Adrenal gland (tissue), 12 donors: ENCODE results near the gene CYB561D2. TPM values are rescaled to one million over a fixed set of nuclear protein-coding genes. Genes with fewer than 3 reads are reported as not detected.

Source experiments
- DNase-seq, 7 donors: peaks; one replicate each; pipeline ENCODE4 v3.0.0-alpha.2; 2019 to 2020
- H3K27ac ChIP-seq, 5 donors: fragments of 200-600 bp; sonication (generic) in 4 of 5; 1 replicate in 3 of 5; 2 replicates in 2 of 5; pipeline versions ENCODE4 v1.5.1 to v1.8.0; 2016 to 2020; ENCODE audit warnings: mild to moderate bottlenecking in 1 of 5
- H3K27me3 ChIP-seq: fragments of 200-600 bp; 2 replicates; pipeline ENCODE4 v1.8.0; 2021
- H3K36me3 ChIP-seq, 2 donors: fragments of 200-600 bp; replicated peaks in 1 of 2; 1 replicate in 1 of 2; 2 replicates in 1 of 2; pipeline versions ENCODE4 v1.5.1 to v1.8.0; 2018 to 2022
- H3K4me1 ChIP-seq, 2 donors: fragments of 200-600 bp; replicated peaks in 1 of 2; 1 replicate in 1 of 2; 2 replicates in 1 of 2; pipeline versions ENCODE4 v1.5.1 to v1.8.0; 2018 to 2021
- H3K4me3 ChIP-seq, 4 donors: fragments of 200-600 bp; sonication (generic) in 3 of 4; one replicate each; pipeline ENCODE4 v1.5.1; 2016 to 2018
- H3K9me3 ChIP-seq, 3 donors: fragments of 200-600 bp; sonication (generic) in 1 of 3; replicated peaks in 1 of 3; 1 replicate in 2 of 3; 2 replicates in 1 of 3; pipeline versions ENCODE4 v1.5.1 to v1.8.0; 2016 to 2021
- CTCF ChIP-seq, 6 experiments: fragments of 450-650 bp in 4 of 6; fragments of 200-600 bp in 2 of 6; sonication (generic) in 1 of 6; IDR thresholded peaks; 1 replicate in 5 of 6; 2 replicates in 1 of 6; pipeline versions ENCODE4 v1.5.1 to v1.8.0; 2016 to 2021; ENCODE audit warnings: antibody characterized with exemption in 6 of 6, mild to moderate bottlenecking in 2 of 6, moderate library complexity in 1 of 6
- POLR2A ChIP-seq, 2 donors: fragments of 450-650 bp; IDR thresholded peaks; one replicate each; pipeline ENCODE4 v1.6.1; 2017; ENCODE audit warnings: antibody characterized with exemption in 2 of 2, mild to moderate bottlenecking in 2 of 2, moderate library complexity in 1 of 2
- WGBS, 4 donors: extraction: QIAGEN DNeasy Blood & Tissue Kit in 2 of 4; methylation state at CpG; one replicate each; pipeline versions ENCODE4 v1.1.5 to v1.1.7; 2013 to 2017; 5-methylcytosine and 5-hydroxymethylcytosine counted together
- intact Hi-C, 2 donors: fragments of 100-400 bp; cut with DNase I; formaldehyde crosslinking; loops; one replicate each; pipeline versions ENCODE4 v1.14.1 to v1.15.0; 2022 to 2023
- polyA plus RNA-seq, 3 donors: library from polyadenylated mRNA; stranded (reverse); fragments of 200-250 nt in 2 of 3; fragments of 350-450 nt in 1 of 3; fragmentation: Illumina TruSeq in 1 of 3; extraction: RNeasy Lipid Tissue Mini Kit (QIAGEN cat#74804) in 1 of 3; gene quantifications; one replicate each; pipeline ENCODE4 v1.2.3, GENCODE V29; 2013 to 2014
- total RNA-seq, 9 donors: library from RNA; depleted of rRNA in 4 of 9; stranded (reverse); fragments of >200 nt in 4 of 9; fragments of 120-200 nt in 1 of 9; fragmentation: NEBNext Ultra II Directional in 1 of 9; extraction: Animal tissue kit (Norgen Biotek cat#: 25700) in 1 of 9; gene quantifications; one replicate each; pipeline versions ENCODE4 v1.1.0 to v1.2.4, GENCODE V29; 2013 to 2023
- donor health status: healthy with polysubstance abuse.
- donor health status: Bipolar disorder and iron deficiency.
- donor health status: DM: yes; HTN: yes; CAD: no.
- donor health status: DM: no; HTN: no; CAD: no.
- donor health status: DM: no; HTN: no; CAD: no.
- donor health status: DM: yes; HTN: yes; CAD: no.

Gene CYB561D2
- total and polyA plus RNA-seq, 12 donors = 13.7 to 39.9 (median 27.1) TPM

- Histone ChIP-seq H3K4me1 (peaks cover 36 to 46% of the 10 kb centered on the region in 2 donors), H3K9me3 (no peaks in the 10 kb centered on the region), H3K27ac (peak overlapping the region in 2 of 5 donors; percentile 4 to 53), H3K36me3 (peaks cover 0 to 29% of the 10 kb centered on the region in 2 donors), H3K4me3 (peak overlapping the region in 1 of 4 donors; percentile 75), H3K27me3 (no peaks in the 10 kb centered on the region)
- DNase-seq = peak in 2 of 7 donors; percentile 41 to 46
- 45 to 63% (median 57%) methylated on average over 3 to 5 of the region's 5 CpGs for WGBS, 4 donors
- TF ChIP-seq POLR2A (IDR thresholded peaks at IDR 0.05) = no peak
- TF ChIP-seq CTCF (IDR thresholded peaks at IDR 0.05) = no peak
- intact Hi-C loops = no loop called here
These were observed 5.9 kb downstream of the CYB561D2 start for GRCh38 chr3:50356553-50356952.

GRCh38 chr3:50357481-50357880 is 6.8 kb downstream of the CYB561D2 start:
- Histone ChIP-seq H3K27ac (peak overlapping the region in 3 of 5 donors; percentile 4 to 91 (median 86)), H3K27me3 (no peaks in the 10 kb centered on the region), H3K4me3 (peak overlapping the region in 1 of 4 donors; percentile 75), H3K36me3 (peaks cover 0 to 29% of the 10 kb centered on the region in 2 donors), H3K4me1 (peaks cover 32 to 40% of the 10 kb centered on the region in 2 donors), H3K9me3 (no peaks in the 10 kb centered on the region)
- 36 to 75% (median 55%) methylated on average over 1 of the region's 1 CpG; no CpG with 5 or more reads in 1 of the 4 donors for WGBS, 4 donors
- intact Hi-C loops = no loop called here
- peak in 1 of 7 donors; percentile 44 for DNase-seq
- TF ChIP-seq CTCF (IDR thresholded peaks at IDR 0.05) (no peak), POLR2A (IDR thresholded peaks at IDR 0.05) (peak in 1 of 2 donors; percentile 13)

- Histone ChIP-seq H3K4me1 (peaks cover 32 to 40% of the 10 kb centered on the region in 2 donors), H3K9me3 (no peaks in the 10 kb centered on the region), H3K36me3 (peaks cover 0 to 22% of the 10 kb centered on the region in 2 donors), H3K27me3 (no peaks in the 10 kb centered on the region), H3K4me3 (peak overlapping the region; percentile 31 to 85 (median 75)), H3K27ac (peak overlapping the region in 3 of 5 donors; percentile 86 to 91 (median 89))
- intact Hi-C loops = no loop called here
- TF ChIP-seq CTCF (IDR thresholded peaks at IDR 0.05) = no peak
- TF ChIP-seq POLR2A (IDR thresholded peaks at IDR 0.05) = no peak
- 31 to 45% (median 40%) methylated on average over 19 to 24 of the region's 24 CpGs for WGBS, 4 donors
- DNase-seq = no peak
These were observed 7.8 kb downstream of the CYB561D2 start for GRCh38 chr3:50358355-50358910.

DNA sequence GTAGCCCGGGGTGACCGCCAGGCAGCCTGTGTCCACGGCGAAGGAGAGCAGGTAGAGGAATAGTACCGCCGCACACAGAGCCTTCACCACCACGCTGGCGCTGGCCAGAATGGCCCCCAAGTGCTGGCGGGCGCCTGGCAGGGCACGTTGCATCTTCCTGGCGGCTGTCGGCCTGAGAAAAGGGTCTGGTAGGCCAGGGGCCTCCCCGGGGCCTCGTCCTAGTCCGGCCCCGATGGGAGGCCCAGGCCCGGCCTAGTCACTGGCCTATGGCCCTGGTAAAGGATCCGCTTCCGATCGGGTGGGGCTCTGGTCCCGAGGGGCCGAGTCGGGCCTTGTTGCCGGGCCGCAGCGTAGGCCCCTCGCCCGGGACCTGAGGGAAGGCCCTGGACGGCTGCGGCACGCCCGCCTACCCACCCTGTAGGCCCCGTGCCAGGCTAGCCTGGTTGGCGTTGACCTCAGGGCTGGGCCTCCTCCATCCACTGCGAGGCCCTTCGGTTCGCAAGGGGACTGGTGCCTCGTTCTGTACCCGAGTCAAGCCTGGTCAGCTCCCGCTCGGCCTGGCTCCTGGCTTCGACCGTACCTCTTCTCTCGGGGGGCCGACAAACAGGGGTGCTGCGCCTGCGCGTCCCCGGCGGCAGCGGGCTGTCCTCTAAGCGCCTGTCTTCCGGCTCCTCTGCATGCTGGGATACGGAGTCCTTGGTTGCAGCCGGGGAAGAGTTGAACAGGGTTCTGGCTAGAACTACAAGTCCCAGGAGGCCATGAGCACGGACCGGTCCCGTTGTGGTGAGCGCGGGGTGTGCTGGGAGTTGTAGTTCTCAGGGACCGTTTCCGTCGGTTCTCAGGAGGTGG is 8.5 kb downstream of the CYB561D2 start, which contains the start of gene TMEM115:
Gene TMEM115, minus strand, starts transcription at position 611 of the 849 bp plus-strand sequence. Its CDS starts 458 bp downstream, at position 153.
- H3K27me3 ChIP-seq = no peaks in the 10 kb centered on the region
- TF ChIP-seq POLR2A (IDR thresholded peaks at IDR 0.05) = peak; percentile 47 to 73
- TF ChIP-seq CTCF (IDR thresholded peaks at IDR 0.05) = no peak
- intact Hi-C loops = no loop called here
- peaks cover 32 to 40% of the 10 kb centered on the region in 2 donors for H3K4me1 ChIP-seq
- peak within 1 kb of the TSS; percentile 31 to 85 (median 75) for H3K4me3 ChIP-seq
- no peaks in the 10 kb centered on the region for H3K9me3 ChIP-seq
- peaks cover 0 to 15% of the 10 kb centered on the region in 2 donors for H3K36me3 ChIP-seq
- 0 to 1% (median 0%) methylated on average over 8 to 64 of the region's 64 CpGs for WGBS, 4 donors
- peak; percentile 97 to 99 (median 98) for DNase-seq
- H3K27ac ChIP-seq = peak within 1 kb of the TSS in 4 of 5 donors; percentile 68 to 91 (median 88)
